Measurements from ENCODE around the gene LSMEM2.
"Not testable (repeated sequence)": the region's sequence is repeated elsewhere in the genome, so short reads cannot be mapped to it uniquely, and the experiment has no call there.

Gene LSMEM2

DNA sequence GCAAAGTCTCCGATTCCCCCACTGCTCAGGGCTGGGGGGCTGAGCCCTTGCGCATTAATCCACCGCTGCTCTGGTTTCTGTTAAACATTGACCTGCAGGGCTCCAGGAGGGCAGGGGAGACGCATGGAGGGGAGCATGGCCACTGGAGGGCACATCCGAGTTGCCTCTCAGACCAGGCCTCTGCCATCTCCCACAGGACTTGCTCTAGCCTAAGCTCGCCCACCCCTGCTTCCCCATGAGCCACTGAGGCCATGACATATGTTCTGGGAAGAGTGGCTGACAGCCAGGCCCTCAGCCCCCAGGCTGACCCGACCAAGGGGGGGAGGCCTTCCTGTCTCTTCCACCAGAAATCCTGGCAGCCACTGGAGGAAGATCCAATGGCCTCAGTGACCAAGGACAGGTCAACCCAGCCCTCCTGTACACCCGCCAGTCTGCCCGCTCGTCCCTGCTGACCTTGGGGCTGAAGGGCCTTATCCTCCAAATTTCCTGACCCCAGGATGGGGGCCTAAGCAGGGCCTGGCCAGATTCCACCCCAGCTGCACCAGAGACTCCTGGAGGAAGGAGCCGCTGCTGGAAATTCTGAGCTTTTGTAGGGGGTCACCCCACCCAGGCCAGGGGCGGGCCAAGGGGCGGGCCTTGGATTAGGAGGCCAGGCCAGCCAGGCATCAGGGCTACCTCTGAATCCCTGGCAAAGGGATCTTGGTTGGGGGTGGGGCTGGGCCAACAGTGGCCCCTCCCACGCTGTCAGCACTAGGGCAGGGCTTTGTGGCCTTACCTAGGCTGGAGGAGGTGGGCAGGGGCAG is 24.3 kb downstream of the LSMEM2 start, which contains the start of gene HYAL1:
TSS of gene HYAL1 (minus strand) at position 562 of the 803 bp plus-strand sequence. CDS start 618 bp downstream, outside the sequence.
- H3K9me3 ChIP-seq (ENCODE audit: insufficient read depth, low read depth, low read length): no peaks in the 10 kb centered on the region
- no peak within 1 kb of the TSS for H3K4me3 ChIP-seq (ENCODE audit: low read length, poor library complexity, severe bottlenecking)
- peaks cover 4% of the 10 kb centered on the region; the same call in 1 of the 2 replicates for H3K79me2 ChIP-seq (ENCODE audit: insufficient read depth, low read length)
- peaks cover 11% of the 10 kb centered on the region for H3K4me1 ChIP-seq (ENCODE audit: insufficient read depth, low read length, poor library complexity, severe bottlenecking)
- H2AFZ ChIP-seq (ENCODE audit: low read length): no peak within 1 kb of the TSS
- H3K9ac ChIP-seq (ENCODE audit: low read depth, low read length, poor library complexity, severe bottlenecking): no peak within 1 kb of the TSS
- H3K9me2 ChIP-seq (replicated peaks; ENCODE audit: low read depth, low read length): no peaks in the 10 kb centered on the region
- no peaks in the 10 kb centered on the region for H3F3A ChIP-seq (ENCODE audit: low read depth)
- TF ChIP-seq, protein P1, sequence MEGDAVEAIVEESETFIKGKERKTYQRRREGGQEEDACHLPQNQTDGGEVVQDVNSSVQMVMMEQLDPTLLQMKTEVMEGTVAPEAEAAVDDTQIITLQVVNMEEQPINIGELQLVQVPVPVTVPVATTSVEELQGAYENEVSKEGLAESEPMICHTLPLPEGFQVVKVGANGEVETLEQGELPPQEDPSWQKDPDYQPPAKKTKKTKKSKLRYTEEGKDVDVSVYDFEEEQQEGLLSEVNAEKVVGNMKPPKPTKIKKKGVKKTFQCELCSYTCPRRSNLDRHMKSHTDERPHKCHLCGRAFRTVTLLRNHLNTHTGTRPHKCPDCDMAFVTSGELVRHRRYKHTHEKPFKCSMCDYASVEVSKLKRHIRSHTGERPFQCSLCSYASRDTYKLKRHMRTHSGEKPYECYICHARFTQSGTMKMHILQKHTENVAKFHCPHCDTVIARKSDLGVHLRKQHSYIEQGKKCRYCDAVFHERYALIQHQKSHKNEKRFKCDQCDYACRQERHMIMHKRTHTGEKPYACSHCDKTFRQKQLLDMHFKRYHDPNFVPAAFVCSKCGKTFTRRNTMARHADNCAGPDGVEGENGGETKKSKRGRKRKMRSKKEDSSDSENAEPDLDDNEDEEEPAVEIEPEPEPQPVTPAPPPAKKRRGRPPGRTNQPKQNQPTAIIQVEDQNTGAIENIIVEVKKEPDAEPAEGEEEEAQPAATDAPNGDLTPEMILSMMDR (conservative IDR thresholded peaks at IDR 0.05; ENCODE audit: low read length): peak; percentile 34
- TF ChIP-seq EZH2phosphoT487 (IDR thresholded peaks at IDR 0.05; ENCODE audit: borderline replicate concordance): no peak
- H3K4me2 ChIP-seq (ENCODE audit: low read depth, low read length, poor library complexity, severe bottlenecking): no peak within 1 kb of the TSS
- H4K20me1 ChIP-seq (ENCODE audit: insufficient read depth, low read length, poor library complexity, severe bottlenecking): peaks cover 3% of the 10 kb centered on the region
- no peaks in the 10 kb centered on the region for H3K27me3 ChIP-seq (ENCODE audit: insufficient read depth, low read length, poor library complexity, severe bottlenecking)
- H3K36me3 ChIP-seq (ENCODE audit: insufficient read depth, low read length): no peaks in the 10 kb centered on the region

DNA sequence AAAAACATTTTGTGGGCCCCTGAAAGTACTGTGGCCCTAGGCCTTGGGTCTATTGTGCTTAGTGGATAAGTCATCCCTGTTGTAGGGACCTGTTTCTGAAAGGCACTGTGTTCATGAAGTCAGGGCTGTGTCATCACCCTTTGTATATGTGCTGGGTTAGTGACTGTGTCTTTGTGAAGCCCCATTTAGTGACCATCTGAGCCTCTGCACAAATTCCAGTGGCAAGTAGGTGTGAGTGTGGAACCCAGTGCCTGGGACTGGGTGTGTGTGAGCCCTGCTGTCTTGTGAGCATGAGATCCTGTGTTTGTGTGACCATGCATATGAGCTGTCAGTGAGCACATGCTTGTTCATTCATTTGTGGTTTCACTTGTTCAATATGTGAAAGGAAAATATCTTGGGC is 25.7 kb downstream of the LSMEM2 start:
- Histone ChIP-seq H3K4me1 (ENCODE audit: insufficient read depth, low read length, poor library complexity, severe bottlenecking) (peaks cover 10% of the 10 kb centered on the region), H3K4me3 (ENCODE audit: low read length, poor library complexity, severe bottlenecking) (no peak overlapping the region), H3K4me2 (ENCODE audit: low read depth, low read length, poor library complexity, severe bottlenecking) (no peak overlapping the region), H3K9me3 (ENCODE audit: insufficient read depth, low read depth, low read length) (no peaks in the 10 kb centered on the region), H3K27me3 (ENCODE audit: insufficient read depth, low read length, poor library complexity, severe bottlenecking) (no peaks in the 10 kb centered on the region), H3K9ac (ENCODE audit: low read depth, low read length, poor library complexity, severe bottlenecking) (no peak overlapping the region), H3K36me3 (ENCODE audit: insufficient read depth, low read length) (no peaks in the 10 kb centered on the region), H3K79me2 (ENCODE audit: insufficient read depth, low read length) (no peaks in the 10 kb centered on the region), H3K9me2 (replicated peaks; ENCODE audit: low read depth, low read length) (no peaks in the 10 kb centered on the region), H4K20me1 (ENCODE audit: insufficient read depth, low read length, poor library complexity, severe bottlenecking) (no peaks in the 10 kb centered on the region), H2AFZ (ENCODE audit: low read length) (no peak overlapping the region), H3F3A (ENCODE audit: low read depth) (no peaks in the 10 kb centered on the region)
- TF ChIP-seq, protein P1 (conservative IDR thresholded peaks at IDR 0.05; ENCODE audit: low read length): no peak
- no peak for TF ChIP-seq EZH2phosphoT487 (IDR thresholded peaks at IDR 0.05; ENCODE audit: borderline replicate concordance)

DNA sequence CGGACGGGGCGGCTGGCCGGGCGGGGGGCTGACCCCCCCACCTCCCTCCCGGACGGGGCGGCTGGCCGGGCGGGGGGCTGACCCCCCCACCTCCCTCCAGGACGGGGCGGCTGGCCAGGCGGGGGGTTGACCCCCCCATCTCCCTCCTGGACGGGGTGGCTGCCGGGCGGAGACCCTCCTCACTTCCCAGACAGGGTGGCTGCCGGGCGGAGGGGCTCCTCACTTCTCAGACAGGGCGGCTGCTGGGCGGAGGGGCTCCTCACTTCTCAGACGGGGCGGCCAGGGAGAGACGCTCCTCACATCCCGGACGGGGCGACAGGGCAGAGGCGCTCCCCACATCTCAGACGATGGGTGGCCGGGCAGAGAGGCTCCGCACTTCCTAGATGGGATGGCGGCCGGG is 33.2 kb downstream of the LSMEM2 start:
- H3K27me3 ChIP-seq (ENCODE audit: insufficient read depth, low read length, poor library complexity, severe bottlenecking); H3K9me3 ChIP-seq (ENCODE audit: insufficient read depth, low read depth, low read length); H3K9me2 ChIP-seq (replicated peaks; ENCODE audit: low read depth, low read length); H3K4me1 ChIP-seq (ENCODE audit: insufficient read depth, low read length, poor library complexity, severe bottlenecking); H3K9ac ChIP-seq (ENCODE audit: low read depth, low read length, poor library complexity, severe bottlenecking); H3K4me2 ChIP-seq (ENCODE audit: low read depth, low read length, poor library complexity, severe bottlenecking); H3F3A ChIP-seq (ENCODE audit: low read depth); H2AFZ ChIP-seq (ENCODE audit: low read length); H4K20me1 ChIP-seq (ENCODE audit: insufficient read depth, low read length, poor library complexity, severe bottlenecking); H3K36me3 ChIP-seq (ENCODE audit: insufficient read depth, low read length); H3K79me2 ChIP-seq (ENCODE audit: insufficient read depth, low read length); H3K4me3 ChIP-seq (ENCODE audit: low read length, poor library complexity, severe bottlenecking): not testable (repeated sequence)

DNA sequence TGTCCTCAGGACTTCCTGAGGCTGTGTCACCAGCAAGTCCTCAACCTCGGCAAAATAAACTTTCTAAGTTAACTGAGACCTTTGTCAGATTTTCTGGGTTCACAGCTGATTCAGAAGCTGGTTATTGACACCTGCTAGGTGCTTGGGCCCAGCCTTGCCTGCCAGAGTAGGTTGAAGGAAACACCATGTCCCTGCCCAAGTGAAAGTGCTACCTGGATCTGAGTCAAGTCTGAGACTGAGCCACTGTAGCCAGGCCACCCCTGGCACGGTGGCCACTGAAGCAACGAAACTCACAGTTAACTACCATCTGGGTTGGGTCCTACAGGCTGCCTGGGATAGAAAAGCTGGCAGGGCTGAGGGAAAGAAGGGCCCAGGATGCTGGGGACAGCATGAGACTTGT is 35.5 kb downstream of the LSMEM2 start:
- no peak overlapping the region for H3K9ac ChIP-seq (ENCODE audit: low read depth, low read length, poor library complexity, severe bottlenecking)
- H3K79me2 ChIP-seq (ENCODE audit: insufficient read depth, low read length): peaks cover 15% of the 10 kb centered on the region; the same call in 1 of the 2 replicates
- no peaks in the 10 kb centered on the region for H3K36me3 ChIP-seq (ENCODE audit: insufficient read depth, low read length)
- H3K9me2 ChIP-seq (replicated peaks; ENCODE audit: low read depth, low read length): no peaks in the 10 kb centered on the region
- no peaks in the 10 kb centered on the region for H3K27me3 ChIP-seq (ENCODE audit: insufficient read depth, low read length, poor library complexity, severe bottlenecking)
- H3K4me1 ChIP-seq (ENCODE audit: insufficient read depth, low read length, poor library complexity, severe bottlenecking): peaks cover 27% of the 10 kb centered on the region
- no peak overlapping the region for H2AFZ ChIP-seq (ENCODE audit: low read length)
- H3K9me3 ChIP-seq (ENCODE audit: insufficient read depth, low read depth, low read length): no peaks in the 10 kb centered on the region
- H4K20me1 ChIP-seq (ENCODE audit: insufficient read depth, low read length, poor library complexity, severe bottlenecking): peaks cover 3% of the 10 kb centered on the region
- H3K4me2 ChIP-seq (ENCODE audit: low read depth, low read length, poor library complexity, severe bottlenecking): no peak overlapping the region
- H3F3A ChIP-seq (ENCODE audit: low read depth): no peaks in the 10 kb centered on the region
- TF ChIP-seq, protein P1 (conservative IDR thresholded peaks at IDR 0.05; ENCODE audit: low read length): no peak
- no peak for TF ChIP-seq EZH2phosphoT487 (IDR thresholded peaks at IDR 0.05; ENCODE audit: borderline replicate concordance)
- H3K4me3 ChIP-seq (ENCODE audit: low read length, poor library complexity, severe bottlenecking): no peak overlapping the region

All from Loucy (cell line).